K562 (cell line): ENCODE measurements around the gene HSPB3. TPM values are rescaled to one million over a fixed set of nuclear protein-coding genes. Genes with fewer than 3 reads are reported as not detected.

Source experiments
- ATAC-seq: fragments of 200-7000 bp; cut with Tn5 transposase; 3 replicates; pipeline ENCODE4 v1.9.1; 2020; ENCODE audit warnings: moderate library complexity
- BruUV-seq: library from RNA; stranded (reverse); fragments of 400-500 nt; replicated peaks from 2 replicates; lab custom pipeline; 2021; lab: Mats Ljungman, UMichigan
- CTCF ChIA-PET: fragments of 300-600 bp; formaldehyde crosslinking; extraction: SDS; loops from one replicate; lab custom pipeline; 2021; ENCODE audit warnings: low intra/inter-chr PET ratio; lab: Yijun Ruan, JAX
- POLR2A ChIA-PET: fragments of 300-600, 350-650 bp; sonication (Branson Sonifier 250); formaldehyde crosslinking; extraction: SDS; loops from one replicate; lab custom pipeline; 2021; ENCODE audit warnings: antibody characterized with exemption, inconsistent platforms; lab: Yijun Ruan, JAX
- DNase-seq, 4 experiments: peaks; one replicate each; pipeline versions ENCODE4 v3.0.0 to v3.0.0-alpha.2; 2011 to 2018; ENCODE audit warnings: low spot score in 3 of 4, mixed read lengths in 3 of 4; ENCODE audit errors: extremely low read depth in 1 of 4
- FAIRE-seq: peaks from 2 replicates; lab custom pipeline; 2011; peaks lifted over from hg19 to GRCh38; lab: Jason Lieb, UNC
- H2AFZ ChIP-seq: 2 replicates; pipeline ENCODE4 v1.6.0; 2011; ENCODE audit warnings: low read depth, low read length, control low read depth, inconsistent platforms
- H3K27ac ChIP-seq: fragments of 200-600 bp; 3 replicates; pipeline ENCODE4 v1.8.0; 2011; ENCODE audit warnings: low read depth, mild to moderate bottlenecking, control low read depth, inconsistent platforms, low read length, moderate library complexity, mixed read lengths; ENCODE audit errors: extremely low read depth
- H3K27me3 ChIP-seq, 2 experiments: fragments of 300-600 bp in 1 of 2; 2 replicates in 1 of 2; 3 replicates in 1 of 2; pipeline versions ENCODE4 v1.6.0 to v1.8.0; 2011; ENCODE audit warnings: inconsistent platforms in 2 of 2, low read length in 2 of 2, mild to moderate bottlenecking in 1 of 2, mixed read lengths in 1 of 2, moderate library complexity in 1 of 2; ENCODE audit not compliant: control insufficient read depth in 2 of 2, insufficient read depth in 2 of 2
- H3K36me3 ChIP-seq: fragments of 300-600 bp; 3 replicates; pipeline ENCODE4 v1.8.0; 2011; ENCODE audit warnings: mild to moderate bottlenecking, low read length, inconsistent platforms; ENCODE audit not compliant: control insufficient read depth, insufficient read depth
- H3K4me1 ChIP-seq, 2 experiments: fragments of 200-600 bp in 1 of 2; replicated peaks in 1 of 2; 2 replicates in 1 of 2; 3 replicates in 1 of 2; pipeline versions ENCODE4 v1.5.1 to v1.8.0; 2011; ENCODE audit warnings: inconsistent platforms in 2 of 2, low read length in 2 of 2, mild to moderate bottlenecking in 1 of 2, mixed read lengths in 1 of 2, moderate library complexity in 1 of 2; ENCODE audit not compliant: control insufficient read depth in 2 of 2, insufficient read depth in 2 of 2
- H3K4me2 ChIP-seq: 2 replicates; pipeline ENCODE4 v1.6.1; 2011; ENCODE audit warnings: low read length, control low read depth, inconsistent platforms, mixed read lengths; ENCODE audit not compliant: insufficient read depth
- H3K4me3 ChIP-seq: fragments of 200-600 bp; sonication (generic), shearing (Covaris generic); 2 replicates; pipeline ENCODE4 v1.5.1; 2016; ENCODE audit warnings: control low read depth, inconsistent platforms
- H3K79me2 ChIP-seq: fragments of 200-600 bp; 3 replicates; pipeline ENCODE4 v1.8.0; 2011; ENCODE audit warnings: low read length, inconsistent platforms; ENCODE audit not compliant: control insufficient read depth, insufficient read depth
- H3K9ac ChIP-seq, 2 experiments: 2 replicates each; pipeline versions ENCODE4 v1.6.0 to v1.6.1; 2011; ENCODE audit warnings: low read depth in 2 of 2, low read length in 2 of 2, control low read depth in 1 of 2, inconsistent platforms in 1 of 2, mild to moderate bottlenecking in 1 of 2, mixed read lengths in 1 of 2; ENCODE audit not compliant: insufficient read depth in 1 of 2
- H3K9me1 ChIP-seq: one replicate; pipeline ENCODE4 v1.6.0; 2011; ENCODE audit warnings: inconsistent platforms, mild to moderate bottlenecking, low read length, moderate library complexity; ENCODE audit not compliant: control insufficient read depth, insufficient read depth
- H3K9me3 ChIP-seq: replicated peaks from 2 replicates; pipeline ENCODE4 v1.5.1; 2011; ENCODE audit warnings: low read depth, low read length, inconsistent platforms; ENCODE audit not compliant: control insufficient read depth, insufficient read depth
- H4K20me1 ChIP-seq: replicated peaks from 2 replicates; pipeline ENCODE4 v1.6.1; 2011; ENCODE audit warnings: low read length, inconsistent platforms, mixed read lengths; ENCODE audit not compliant: control insufficient read depth, insufficient read depth
- ATF3 ChIP-seq, 2 experiments: fragments of 450-650 bp in 1 of 2; sonication (generic) in 1 of 2; formaldehyde crosslinking in 1 of 2; IDR thresholded peaks in 1 of 2; conservative IDR thresholded peaks in 1 of 2; 2 replicates each; pipeline versions ENCODE4 v1.6.1 to v1.8.1; 2016 to 2023; ENCODE audit warnings: mild to moderate bottlenecking in 2 of 2, moderate library complexity in 2 of 2, inconsistent platforms in 1 of 2, missing genetic modification reagents in 1 of 2
- ATF4 ChIP-seq: fragments of 450-650 bp; formaldehyde crosslinking; IDR thresholded peaks from 2 replicates; pipeline ENCODE4 v1.4.0; 2022; ENCODE audit warnings: mild to moderate bottlenecking, moderate library complexity
- C11orf30 ChIP-seq: fragments of 450-650 bp; IDR thresholded peaks from 2 replicates; pipeline ENCODE4 v1.6.1; 2016; ENCODE audit warnings: low read depth, mild to moderate bottlenecking
- ELK3 ChIP-seq: fragments of 450-650 bp; formaldehyde crosslinking; IDR thresholded peaks from 2 replicates; pipeline ENCODE4 v1.4.0; 2020; ENCODE audit warnings: mild to moderate bottlenecking
- ESRRB ChIP-seq: fragments of 250-450 bp; sonication (Bioruptor Pico); IDR thresholded peaks from 2 replicates; pipeline ENCODE4 v1.5.0; 2020; ENCODE audit warnings: mild to moderate bottlenecking, moderate library complexity, borderline replicate concordance
- FOXK2 ChIP-seq, 2 experiments: fragments of 450-650 bp; IDR thresholded peaks in 1 of 2; conservative IDR thresholded peaks in 1 of 2; 2 replicates each; pipeline ENCODE4 v1.6.1; 2016; ENCODE audit warnings: low read depth in 2 of 2, mild to moderate bottlenecking in 1 of 2
- HDAC3 ChIP-seq: fragments of 450-650 bp; IDR thresholded peaks from 2 replicates; pipeline ENCODE4 v1.6.1; 2018; ENCODE audit warnings: borderline replicate concordance, mild to moderate bottlenecking, moderate library complexity; ENCODE audit not compliant: partially characterized antibody
- HES1 ChIP-seq: fragments of 450-650 bp; IDR thresholded peaks from 2 replicates; pipeline ENCODE4 v1.6.1; 2016; ENCODE audit warnings: low read depth, mild to moderate bottlenecking, moderate library complexity
- HMGXB4 ChIP-seq: sonication (generic); formaldehyde crosslinking; IDR thresholded peaks from 2 replicates; pipeline ENCODE4 v1.8.1; 2023; ENCODE audit warnings: mild to moderate bottlenecking, missing genetic modification reagents
- MEF2A ChIP-seq: IDR thresholded peaks from 2 replicates; pipeline ENCODE4 v1.6.1; 2011; ENCODE audit warnings: low read depth, mild to moderate bottlenecking, low read length, moderate library complexity; ENCODE audit not compliant: control insufficient read depth
- MEF2D ChIP-seq: conservative IDR thresholded peaks from 2 replicates; pipeline ENCODE4 v1.6.1; 2016; ENCODE audit warnings: low read depth, missing genetic modification characterization, missing compliant biosample characterization
- NCOA1 ChIP-seq: fragments of 450-650 bp; IDR thresholded peaks from 2 replicates; pipeline ENCODE4 v1.6.1; 2016; ENCODE audit warnings: low read depth
- POLR2H ChIP-seq: IDR thresholded peaks from 2 replicates; pipeline ENCODE4 v1.6.1; 2016; ENCODE audit warnings: missing genetic modification characterization, low read depth, mild to moderate bottlenecking, control low read depth, missing compliant biosample characterization, moderate library complexity
- SNRNP70 ChIP-seq: fragments of 200-400 bp; formaldehyde crosslinking; optimal IDR thresholded peaks from 2 replicates; pipeline ENCODE3; 2017; ENCODE audit warnings: low read depth, low read length
- TAL1 ChIP-seq: fragments of 450-650 bp; IDR thresholded peaks from 2 replicates; pipeline ENCODE4 v1.6.1; 2016; ENCODE audit warnings: mild to moderate bottlenecking
- XRCC3 ChIP-seq: fragments of 450-650 bp; IDR thresholded peaks from 2 replicates; pipeline ENCODE4 v1.6.1; 2017; ENCODE audit warnings: mild to moderate bottlenecking, moderate library complexity
- WGBS: fragments of 100-300 bp; shearing (Covaris generic); methylation state at CpG from one replicate; pipeline ENCODE4 v1.1.6; 2016; ENCODE audit warnings: low coverage, mixed read lengths; ENCODE audit not compliant: insufficient coverage; ENCODE audit errors: missing lambda C conversion rate; 5-methylcytosine and 5-hydroxymethylcytosine counted together
- in situ Hi-C: fragments of 300-500 bp; cut with MboI; formaldehyde crosslinking; loops from 4 replicates; pipeline ENCODE4 v1.15.0; 2018; ENCODE audit warnings: inconsistent platforms, mixed read lengths
- intact Hi-C: fragments of 100-400 bp; cut with micrococcal nuclease; formaldehyde crosslinking; loops from 2 replicates; pipeline ENCODE4 v1.14.2; 2022
- polyA plus RNA-seq, 8 experiments: library from polyadenylated mRNA; depleted of rRNA in 4 of 8; stranded (reverse) in 5 of 8; unstranded in 3 of 8; fragments of >200 nt; fragmentation: Nextera tagmentation in 2 of 8; fragmentation: Illumina TruSeq in 1 of 8; extraction: Ambion mirVana in 2 of 8; extraction: Trizol in 1 of 8; gene quantifications; 2 replicates each; pipeline versions ENCODE4 v1.2.1 to v1.2.3, GENCODE V29; 2011 to 2014; ENCODE audit warnings: inconsistent platforms in 1 of 8, missing spikeins in 1 of 8
- total RNA-seq, 7 experiments: library from RNA; depleted of rRNA in 6 of 7; stranded (reverse); fragments of >200 nt in 6 of 7; fragmentation: Illumina TruSeq in 2 of 7; extraction: Trizol in 2 of 7; gene quantifications; 2 replicates each; pipeline versions ENCODE4 v1.2.1 to v1.2.3, GENCODE V29; 2011 to 2021; ENCODE audit warnings: low replicate concordance in 1 of 7

The HSPB3 gene
- total and polyA plus RNA-seq, 9 of the 15 experiments (the other 6 are each of a cell fraction or from before 2014, with no cell fraction given) = 2.4 to 6.3 (median 3.4) TPM

GRCh38 chr5:54425258-54425657 is 30.2 kb upstream of the HSPB3 start (continued):
- TF ChIP-seq HMGXB4 (no peak), ESRRB (CRISPR knock-in tag) (no peak), POLR2H (tag) (no peak), MEF2A (no peak), NCOA1 (no peak)

- in situ Hi-C loops = no loop called here
- ChIA-PET POLR2A (interaction anchor here (0.6 to 2.3 kb wide), 3 partner anchors 9 to 198 kb away, joined by 3 to 8 read pairs (median 4); no protein-coding TSS in a partner anchor), CTCF (no interaction called here)
- intact Hi-C loops = no loop called here
- 88% methylated on average over 1 of the region's 1 CpG for WGBS
- H3K27ac ChIP-seq = no peak overlapping the region
- H3K9ac ChIP-seq = no peak overlapping the region
- no peaks in the 10 kb centered on the region for H3K27me3 ChIP-seq
- H3K4me3 ChIP-seq = no peak overlapping the region
- peaks cover 16% of the 10 kb centered on the region for H3K36me3 ChIP-seq
- no peak for FAIRE-seq
- H2AFZ ChIP-seq = no peak overlapping the region
- no peak overlapping the region for H3K4me2 ChIP-seq
- H3K9me3 ChIP-seq = no peaks in the 10 kb centered on the region
- no peaks in the 10 kb centered on the region for H3K9me1 ChIP-seq
- BruUV-seq = no TSS peak
- DNase-seq = no peak
- H4K20me1 ChIP-seq = no peaks in the 10 kb centered on the region
- H3K79me2 ChIP-seq = no peaks in the 10 kb centered on the region
- 0 out of 5 replicates have a peak, but pooled peaks cover 0 to 4% of the 10 kb centered on the region in 2 experiments for H3K4me1 ChIP-seq
- ATAC-seq = no peak
- TF ChIP-seq ELK3 (CRISPR knock-in tag) (no peak), HES1 (no peak), HDAC3 (no peak), XRCC3 (no peak), C11orf30 (no peak), ATF4 (CRISPR knock-in tag) (no peak), ATF3 (IDR thresholded peaks at IDR 0.05) (no peak), ATF3 (CRISPR knock-in tag; conservative IDR thresholded peaks at IDR 0.05) (no peak), FOXK2 (conservative IDR thresholded peaks at IDR 0.05 in 1 of 2, IDR thresholded peaks at IDR 0.05 in 1 of 2; ENCODE audit: low read depth in 2 of 2) (no peak), MEF2D (tag) (no peak), TAL1 (no peak), SNRNP70 (no peak)
Observed at GRCh38 chr5:54426209-54426608, 29.3 kb upstream of the HSPB3 start.
